Neural progenitor cell (in vitro differentiated cells): ENCODE measurements around the gene CHCHD1.

Experiments
- CTCF ChIP-seq: fragments of 200-600 bp; sonication (generic); IDR thresholded peaks from 2 replicates; pipeline ENCODE4 v1.5.1; 2017; ENCODE audit warnings: antibody characterized with exemption, mild to moderate bottlenecking
- EZH2 ChIP-seq: fragments of 200-600 bp; sonication (generic); IDR thresholded peaks from 2 replicates; pipeline ENCODE4 v1.6.1; 2017; ENCODE audit warnings: antibody characterized with exemption, mild to moderate bottlenecking, moderate library complexity

DNA sequence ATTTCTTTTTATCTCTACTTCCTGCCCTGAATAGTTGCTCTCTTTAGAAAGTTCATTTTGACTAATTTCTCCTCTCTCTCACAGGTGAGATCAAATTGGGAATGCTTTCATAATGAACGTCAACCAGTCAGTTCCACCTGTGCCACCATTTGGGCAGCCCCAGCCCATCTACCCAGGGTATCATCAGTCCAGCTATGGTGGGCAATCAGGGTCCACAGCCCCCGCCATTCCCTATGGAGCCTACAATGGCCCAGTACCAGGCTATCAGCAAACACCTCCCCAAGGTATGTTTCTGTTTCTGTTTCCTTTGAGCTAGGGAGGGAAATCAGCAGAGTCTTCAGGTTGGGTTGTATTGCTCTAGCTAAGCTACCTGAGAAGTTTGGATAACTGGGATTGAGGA is 35.1 kb upstream of the CHCHD1 start:
- no peak for TF ChIP-seq CTCF
- TF ChIP-seq EZH2: no peak
